Activated T-cell treated with anti-CD3 and anti-CD28 coated beads for 1 hour (primary cell): ENCODE results near the gene IFIT1B.
"Not testable (repeated sequence)": the region's sequence is repeated elsewhere in the genome, so short reads cannot be mapped to it uniquely, and the experiment has no call there.

Experiments used
- DNase-seq: peaks from one replicate; pipeline ENCODE4 v3.0.0-alpha.2; 2020; ENCODE audit warnings: low read depth

The IFIT1B gene

GRCh38 chr10:89348481-89348880 is 29.4 kb upstream of the IFIT1B start:
- no peak for DNase-seq

- DNase-seq: no peak
Measured at GRCh38 chr10:89348975-89349374, 28.9 kb upstream of the IFIT1B start.

GRCh38 chr10:89350631-89351315 is 27.1 kb upstream of the IFIT1B start:
- DNase-seq: not testable (repeated sequence)

GRCh38 chr10:89351412-89351779 is 26.5 kb upstream of the IFIT1B start:
- DNase-seq: no peak

- no peak for DNase-seq
Measured at GRCh38 chr10:89351780-89352597, 25.9 kb upstream of the IFIT1B start.

GRCh38 chr10:89352802-89353201 is 25.1 kb upstream of the IFIT1B start:
- DNase-seq: no peak

- DNase-seq: no peak
Measured at GRCh38 chr10:89355394-89355931, 22.4 kb upstream of the IFIT1B start.

- no peak for DNase-seq
Measured at GRCh38 chr10:89357096-89357495, 20.8 kb upstream of the IFIT1B start.

- DNase-seq: no peak
Measured at GRCh38 chr10:89357975-89358374, 19.9 kb upstream of the IFIT1B start.

GRCh38 chr10:89360157-89360556 is 17.7 kb upstream of the IFIT1B start:
- DNase-seq: no peak

- DNase-seq: no peak
Measured at GRCh38 chr10:89362929-89363328, 14.9 kb upstream of the IFIT1B start.

GRCh38 chr10:89363729-89364442 is 14.0 kb upstream of the IFIT1B start:
- DNase-seq: no peak

GRCh38 chr10:89364531-89364930 is 13.3 kb upstream of the IFIT1B start:
- DNase-seq: no peak

- DNase-seq: no peak
Measured at GRCh38 chr10:89367529-89367928, 10.3 kb upstream of the IFIT1B start.

GRCh38 chr10:89368129-89368528 is 9.7 kb upstream of the IFIT1B start:
- no peak for DNase-seq

GRCh38 chr10:89369156-89370105 is 8.4 kb upstream of the IFIT1B start:
- no peak for DNase-seq

GRCh38 chr10:89371079-89371478 is 6.8 kb upstream of the IFIT1B start:
- DNase-seq: no peak

- DNase-seq: no peak
Measured at GRCh38 chr10:89371987-89372386, 5.9 kb upstream of the IFIT1B start.

- no peak for DNase-seq
Measured at GRCh38 chr10:89373916-89374711, 3.7 kb upstream of the IFIT1B start.

- DNase-seq: no peak
Measured at GRCh38 chr10:89374713-89375141, 3.1 kb upstream of the IFIT1B start.

GRCh38 chr10:89379103-89379502 is 1.2 kb downstream of the IFIT1B start:
- DNase-seq: no peak
